Esophagus squamous epithelium (tissue), 5 donors: Measurements from ENCODE around the gene SEC14L1. TPM values are rescaled to one million over a fixed set of nuclear protein-coding genes. Genes with fewer than 3 reads are reported as not detected.
"Not testable (repeated sequence)": the region's sequence is repeated elsewhere in the genome, so short reads cannot be mapped to it uniquely, and the experiment has no call there.

Experiments
- DNase-seq: peaks from one replicate; lab custom pipeline; 2025; lab: John Stamatoyannopoulos, UW
- H3K27ac ChIP-seq, 4 donors: fragments of 200-600 bp; sonication (generic); one replicate each; pipeline ENCODE4 v1.5.1; 2016 to 2019; ENCODE audit warnings: mild to moderate bottlenecking in 1 of 4
- H3K27me3 ChIP-seq, 4 donors: fragments of 200-600 bp; sonication (generic); 1 replicate in 3 of 4; 2 replicates in 1 of 4; pipeline versions ENCODE4 v1.5.1 to v1.6.0; 2017 to 2021; ENCODE audit warnings: antibody characterized with exemption in 1 of 4
- H3K36me3 ChIP-seq, 3 donors: fragments of 200-600 bp; sonication (generic); one replicate each; pipeline ENCODE4 v1.5.1; 2016 to 2019
- H3K4me1 ChIP-seq, 3 donors: fragments of 200-600 bp; sonication (generic); one replicate each; pipeline ENCODE4 v1.5.1; 2017 to 2019
- H3K4me3 ChIP-seq, 4 donors: fragments of 200-600 bp; sonication (generic); 1 replicate in 3 of 4; 2 replicates in 1 of 4; pipeline ENCODE4 v1.5.1; 2016 to 2019; ENCODE audit warnings: mild to moderate bottlenecking in 2 of 4, moderate library complexity in 1 of 4
- H3K9me3 ChIP-seq, 3 donors: fragments of 200-600 bp; sonication (generic); one replicate each; pipeline ENCODE4 v1.5.1; 2016 to 2019
- POLR2A ChIP-seq, 4 donors: fragments of 450-650 bp; IDR thresholded peaks; one replicate each; pipeline ENCODE4 v1.6.1; 2017; ENCODE audit warnings: antibody characterized with exemption in 4 of 4, mild to moderate bottlenecking in 4 of 4, moderate library complexity in 3 of 4
- WGBS, 2 donors: methylation state at CpG; one replicate each; pipeline ENCODE4 v1.1.5; 2018; 5-methylcytosine and 5-hydroxymethylcytosine counted together
- intact Hi-C: fragments of 100-400 bp; cut with DNase I; formaldehyde crosslinking; loops from one replicate; pipeline ENCODE4 v1.15.0; 2022
- total RNA-seq, 4 donors: library from RNA; depleted of rRNA; stranded (reverse); fragments of >200 nt; gene quantifications; one replicate each; pipeline ENCODE4 v1.1.0, GENCODE V29; 2016
- TF ChIP-seq, protein P1 (sequence below), 6 experiments: fragments of 450-650 bp in 4 of 6; fragments of 200-600 bp in 2 of 6; sonication (generic) in 2 of 6; IDR thresholded peaks; one replicate each; pipeline ENCODE4 v1.5.1; 2016 to 2019; ENCODE audit warnings: antibody characterized with exemption in 6 of 6, mild to moderate bottlenecking in 4 of 6, moderate library complexity in 4 of 6
- donor health status: DM: yes; HTN: yes; CAD: no.

The SEC14L1 gene
- total RNA-seq, 4 donors from 2014 or later, result 27.3 to 39.2 (median 32.8) TPM

DNA sequence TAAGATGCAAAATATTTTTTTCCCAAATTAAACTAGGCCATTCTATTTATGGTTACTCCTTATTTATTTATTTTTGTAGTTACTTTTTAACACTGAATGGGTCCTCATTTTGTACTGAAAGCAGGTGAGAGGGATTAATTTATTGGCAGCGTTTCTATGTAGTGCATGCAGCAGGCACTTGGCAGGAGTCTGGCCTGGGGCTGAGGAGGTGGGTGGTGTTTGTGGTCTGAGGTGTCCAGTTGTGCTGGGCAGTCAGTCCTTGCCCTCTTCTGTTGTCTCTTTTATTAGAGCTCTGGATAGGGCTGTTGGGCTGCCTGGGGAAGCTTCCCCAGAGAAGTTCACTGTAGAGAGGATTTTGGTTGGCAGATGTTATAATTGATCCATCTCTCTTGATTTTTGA, 12.7 kb downstream of the SEC14L1 start:
- Histone ChIP-seq H3K36me3 (peaks cover 0 to 36% (median 1%) of the 10 kb centered on the region in 3 donors), H3K4me1 (peaks cover 4 to 75% (median 21%) of the 10 kb centered on the region in 3 donors), H3K27me3 (no peaks in the 10 kb centered on the region), H3K9me3 (no peaks in the 10 kb centered on the region), H3K27ac (peak overlapping the region in 2 of 4 donors; percentile 20 to 43), H3K4me3 (no peak overlapping the region)
- DNase-seq, result no peak
- no peak for TF ChIP-seq POLR2A (IDR thresholded peaks at IDR 0.05)
- TF ChIP-seq, protein P1, sequence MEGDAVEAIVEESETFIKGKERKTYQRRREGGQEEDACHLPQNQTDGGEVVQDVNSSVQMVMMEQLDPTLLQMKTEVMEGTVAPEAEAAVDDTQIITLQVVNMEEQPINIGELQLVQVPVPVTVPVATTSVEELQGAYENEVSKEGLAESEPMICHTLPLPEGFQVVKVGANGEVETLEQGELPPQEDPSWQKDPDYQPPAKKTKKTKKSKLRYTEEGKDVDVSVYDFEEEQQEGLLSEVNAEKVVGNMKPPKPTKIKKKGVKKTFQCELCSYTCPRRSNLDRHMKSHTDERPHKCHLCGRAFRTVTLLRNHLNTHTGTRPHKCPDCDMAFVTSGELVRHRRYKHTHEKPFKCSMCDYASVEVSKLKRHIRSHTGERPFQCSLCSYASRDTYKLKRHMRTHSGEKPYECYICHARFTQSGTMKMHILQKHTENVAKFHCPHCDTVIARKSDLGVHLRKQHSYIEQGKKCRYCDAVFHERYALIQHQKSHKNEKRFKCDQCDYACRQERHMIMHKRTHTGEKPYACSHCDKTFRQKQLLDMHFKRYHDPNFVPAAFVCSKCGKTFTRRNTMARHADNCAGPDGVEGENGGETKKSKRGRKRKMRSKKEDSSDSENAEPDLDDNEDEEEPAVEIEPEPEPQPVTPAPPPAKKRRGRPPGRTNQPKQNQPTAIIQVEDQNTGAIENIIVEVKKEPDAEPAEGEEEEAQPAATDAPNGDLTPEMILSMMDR (IDR thresholded peaks at IDR 0.05), result no peak
- 6 to 31% methylated on average over 1 of the region's 1 CpG for WGBS, 2 donors
- intact Hi-C loops, result no loop called here

DNA sequence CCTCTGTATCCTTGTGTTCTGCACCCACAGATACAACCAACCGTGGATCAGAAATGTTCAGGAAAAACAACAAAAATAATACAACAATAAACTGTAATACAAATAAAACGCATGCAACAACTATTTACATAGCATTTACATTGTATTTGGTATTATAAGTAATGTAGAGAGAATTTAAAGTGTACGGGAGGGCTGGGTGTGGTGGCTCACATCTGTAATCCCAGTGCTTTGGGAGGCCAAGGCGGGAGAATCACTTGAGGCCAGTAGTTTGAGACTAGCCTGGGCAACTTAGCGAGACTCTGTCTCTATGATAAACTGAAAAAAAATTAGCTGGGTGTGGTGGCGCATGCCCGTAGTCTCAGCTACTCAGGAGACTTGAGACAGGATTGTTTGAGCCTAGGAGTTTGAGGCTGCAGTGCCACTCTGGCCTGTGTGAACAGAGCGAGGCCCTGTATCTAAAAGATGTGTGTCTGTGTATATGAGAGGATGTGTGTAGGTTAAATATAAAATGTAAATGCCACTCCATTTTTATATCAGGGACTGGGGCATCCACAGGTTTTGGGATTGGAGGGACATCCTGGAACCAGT, 13.3 kb downstream of the SEC14L1 start:
- peak overlapping the region in 1 of 4 donors; percentile 43 for H3K27ac ChIP-seq
- intact Hi-C loops, result no loop called here
- peaks cover 0 to 29% (median 0%) of the 10 kb centered on the region in 3 donors for H3K36me3 ChIP-seq
- H3K4me3 ChIP-seq, result no peak overlapping the region
- no peak for DNase-seq
- no peaks in the 10 kb centered on the region for H3K27me3 ChIP-seq
- peaks cover 4 to 69% (median 18%) of the 10 kb centered on the region in 3 donors for H3K4me1 ChIP-seq
- 75% methylated on average over 8 of the region's 8 CpGs for WGBS, 2 donors
- no peak for TF ChIP-seq POLR2A (IDR thresholded peaks at IDR 0.05)
- TF ChIP-seq, protein P1 (IDR thresholded peaks at IDR 0.05), result no peak
- no peaks in the 10 kb centered on the region for H3K9me3 ChIP-seq

DNA sequence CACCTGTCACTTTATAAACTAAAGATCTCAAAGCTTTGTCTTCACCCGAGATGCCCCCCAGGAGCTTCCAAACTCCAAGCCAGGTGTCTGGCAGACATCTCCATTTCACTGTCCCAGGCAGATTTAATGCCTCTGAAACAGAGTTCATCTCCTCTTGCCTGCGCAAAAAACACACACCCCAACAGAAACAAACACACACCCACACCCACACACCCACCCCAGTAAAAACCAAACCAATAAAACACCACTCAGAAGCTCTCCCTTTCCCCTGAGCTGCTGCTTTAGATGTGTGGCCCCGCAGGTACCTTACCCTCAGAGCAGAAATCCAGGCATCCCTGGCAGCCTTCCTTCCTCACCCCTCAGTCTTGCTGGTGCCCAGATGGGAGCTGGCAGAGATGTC, 14.4 kb downstream of the SEC14L1 start:
- WGBS, 2 donors, result 69 to 76% methylated on average over 3 of the region's 3 CpGs

GRCh38 chr17:77157766-77158165, 17.0 kb downstream of the SEC14L1 start:
- H3K27ac ChIP-seq, H3K27me3 ChIP-seq, H3K9me3 ChIP-seq, H3K4me3 ChIP-seq, DNase-seq, intact Hi-C loops: not testable (repeated sequence)
- Histone ChIP-seq H3K36me3 (peaks cover 0 to 13% (median 0%) of the 10 kb centered on the region in 3 donors), H3K4me1 (peaks cover 4 to 68% (median 25%) of the 10 kb centered on the region in 3 donors)
- 78 to 84% methylated on average over 6 of the region's 6 CpGs for WGBS, 2 donors

More for the DNA sequence above, 14.4 kb downstream of the SEC14L1 start:
- intact Hi-C loops, result no loop called here
- Histone ChIP-seq H3K36me3 (peaks cover 0 to 23% (median 0%) of the 10 kb centered on the region in 3 donors), H3K4me3 (no peak overlapping the region), H3K27ac (no peak overlapping the region), H3K4me1 (peaks cover 4 to 68% (median 18%) of the 10 kb centered on the region in 3 donors), H3K9me3 (no peaks in the 10 kb centered on the region), H3K27me3 (no peaks in the 10 kb centered on the region)
- no peak for DNase-seq
- TF ChIP-seq, protein P1 (IDR thresholded peaks at IDR 0.05), result no peak
- TF ChIP-seq POLR2A (IDR thresholded peaks at IDR 0.05), result no peak

DNA sequence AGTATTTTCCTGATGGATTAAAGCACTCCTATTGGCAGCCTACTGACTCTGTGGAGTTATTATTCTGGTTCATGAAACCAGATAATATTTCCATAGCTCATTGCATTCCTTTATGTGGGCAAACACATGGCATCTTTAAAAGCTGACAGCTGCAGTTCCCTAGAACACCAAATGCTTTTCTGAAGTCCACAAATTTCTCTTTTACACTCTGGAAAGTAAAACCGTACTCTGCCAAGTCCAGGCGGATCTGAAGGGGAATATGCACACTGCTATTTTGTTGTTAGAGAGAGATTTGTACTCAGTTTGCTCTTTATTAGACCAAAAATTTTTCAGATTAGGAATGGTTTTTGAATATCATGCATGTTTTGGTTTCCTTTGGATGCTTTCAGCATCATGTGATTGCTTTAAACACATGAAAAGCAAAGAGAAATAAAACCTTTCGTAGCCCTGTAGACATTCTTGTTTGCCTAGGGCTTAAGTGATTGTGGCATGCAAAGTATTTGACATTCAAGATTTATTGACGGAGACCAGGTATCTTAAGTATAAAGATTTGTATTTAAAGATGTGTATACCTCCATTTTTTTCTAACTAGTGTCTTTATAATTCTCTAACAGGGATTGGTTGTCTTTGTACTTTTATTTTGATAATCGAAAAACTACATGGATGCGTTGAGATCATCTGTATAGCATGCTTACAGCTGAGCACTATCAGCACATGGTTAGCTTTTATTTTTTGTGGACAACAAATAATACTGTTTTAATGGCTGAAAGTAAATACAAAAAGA, 19.5 kb downstream of the SEC14L1 start:
- Histone ChIP-seq H3K27me3 (no peaks in the 10 kb centered on the region), H3K27ac (no peak overlapping the region), H3K4me3 (no peak overlapping the region), H3K4me1 (peaks cover 7 to 69% (median 31%) of the 10 kb centered on the region in 3 donors), H3K9me3 (no peaks in the 10 kb centered on the region), H3K36me3 (peaks cover 0 to 13% (median 0%) of the 10 kb centered on the region in 3 donors)
- DNase-seq, result no peak
- 27 to 36% methylated on average over 6 of the region's 6 CpGs for WGBS, 2 donors
- TF ChIP-seq POLR2A (IDR thresholded peaks at IDR 0.05), result no peak
- TF ChIP-seq, protein P1 (IDR thresholded peaks at IDR 0.05), result no peak
- intact Hi-C loops, result no loop called here
